Stimulated activated CD4-positive, alpha-beta T cell treated with anti-CD3 and anti-CD28 coated beads, Interleukin-2, amount 100 ng/mL, for 48 hours (primary cell): ENCODE measurements around the gene PCDH15.

ENCODE experiments used
- DNase-seq, 2 donors: peaks; one replicate each; pipeline ENCODE4 v3.0.0-alpha.2; 2020

PCDH15 gene

GRCh38 chr10:54120806-54121205 is 680.2 kb downstream of the PCDH15 start:
- DNase-seq: no peak

DNA sequence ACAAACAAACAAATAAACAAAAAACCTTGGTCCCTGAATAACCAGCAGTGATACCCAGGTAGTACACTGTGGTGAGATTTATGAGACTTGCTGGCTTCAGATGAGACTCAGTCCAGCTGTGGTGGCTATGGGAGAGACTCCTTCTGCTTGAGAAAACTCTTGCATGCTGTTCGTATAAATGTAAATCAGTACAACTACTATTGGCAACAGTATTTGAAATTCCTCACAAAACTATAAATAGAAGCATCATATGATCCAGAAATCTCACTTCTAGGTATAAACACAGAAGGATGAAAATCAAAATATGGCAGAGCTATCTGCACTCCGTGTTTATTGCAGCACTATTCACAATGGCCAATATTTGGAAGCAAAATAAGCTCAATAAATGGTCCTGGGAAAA is 692.1 kb downstream of the PCDH15 start:
- DNase-seq: no peak

- no peak for DNase-seq
Measured at GRCh38 chr10:54096892-54097291, 704.1 kb downstream of the PCDH15 start.

DNA sequence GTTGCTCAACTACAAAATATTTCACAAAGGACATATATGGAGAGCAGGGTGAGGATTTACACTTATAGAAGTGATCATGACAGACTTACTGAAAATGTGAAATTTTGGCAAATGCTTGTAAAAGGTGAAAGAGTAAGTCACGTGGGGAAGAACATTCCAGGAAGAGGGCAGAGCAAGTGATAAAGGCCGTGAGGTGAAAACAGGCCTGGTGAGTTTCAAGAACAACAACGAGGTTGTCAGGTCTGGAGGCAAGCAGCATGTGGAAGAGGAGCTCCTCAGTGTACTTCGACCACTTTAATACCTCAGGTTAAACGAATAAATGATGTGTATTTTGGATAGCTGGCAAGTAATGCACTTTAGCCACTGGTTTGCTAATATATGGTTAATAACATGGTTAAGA is 706.7 kb downstream of the PCDH15 start:
- DNase-seq: no peak

- no peak for DNase-seq
Measured at GRCh38 chr10:54091237-54091636, 709.8 kb downstream of the PCDH15 start.

DNA sequence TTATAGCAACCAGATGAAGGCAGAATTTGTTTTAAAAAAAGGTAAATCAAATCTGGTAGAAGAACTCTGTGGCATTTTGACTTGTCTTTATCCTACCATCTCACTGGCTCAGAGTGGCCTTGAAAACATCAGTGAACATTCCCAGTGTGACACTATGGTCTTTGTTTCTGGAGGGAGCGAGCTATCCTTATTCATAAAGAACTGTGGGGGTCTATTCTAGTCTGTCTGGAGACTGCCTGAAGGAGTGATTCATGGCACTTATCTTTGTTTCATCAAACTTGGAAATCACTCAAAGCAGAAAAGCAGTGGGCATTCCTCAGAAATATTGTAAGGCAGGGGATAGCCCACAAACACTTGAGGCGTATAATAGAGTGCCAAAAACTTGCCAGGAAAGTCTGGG is 719.1 kb downstream of the PCDH15 start:
- no peak for DNase-seq

- DNase-seq: no peak
Measured at GRCh38 chr10:54067361-54067760, 733.7 kb downstream of the PCDH15 start.

DNA sequence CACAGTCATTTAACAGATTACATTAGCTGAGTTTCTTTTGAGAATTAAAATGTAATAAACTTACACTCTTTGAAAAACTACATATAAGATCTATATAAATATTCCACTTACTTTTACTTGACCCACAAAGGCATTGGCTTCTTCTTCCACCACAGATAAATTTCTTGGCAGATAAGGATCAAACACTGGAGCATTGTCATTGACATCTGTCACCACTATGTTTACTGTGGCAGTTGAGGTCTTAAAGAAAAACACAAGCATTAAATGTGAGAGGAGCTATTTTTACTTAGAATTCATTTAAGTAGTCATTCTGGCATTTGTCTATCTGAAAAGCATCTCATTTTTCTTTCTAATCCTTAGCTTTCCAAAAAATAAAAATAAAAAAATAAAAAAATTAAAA is 734.4 kb downstream of the PCDH15 start:
- DNase-seq: no peak

- DNase-seq: no peak
Measured at GRCh38 chr10:54065106-54065505, 735.9 kb downstream of the PCDH15 start.

DNA sequence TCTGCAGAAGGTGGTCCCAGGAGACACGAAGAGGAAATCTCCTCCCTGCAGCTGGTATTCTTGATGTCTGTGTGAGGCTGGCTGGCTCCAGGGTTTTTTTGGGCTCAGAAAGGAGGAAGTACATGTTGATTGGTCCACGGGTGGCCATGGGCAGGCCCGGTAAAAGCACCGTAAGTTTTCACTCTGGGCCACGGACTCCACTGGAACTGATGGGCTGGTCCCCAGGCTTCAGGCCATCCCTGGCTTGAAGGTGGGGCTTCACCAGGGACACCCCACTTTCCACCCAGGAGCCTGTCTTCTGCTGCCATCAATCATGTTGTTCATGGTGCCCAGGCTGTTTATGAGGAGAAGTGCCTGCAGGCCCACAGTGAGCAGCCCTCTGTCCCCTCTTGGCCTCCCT is 736.8 kb downstream of the PCDH15 start:
- DNase-seq: no peak

DNA sequence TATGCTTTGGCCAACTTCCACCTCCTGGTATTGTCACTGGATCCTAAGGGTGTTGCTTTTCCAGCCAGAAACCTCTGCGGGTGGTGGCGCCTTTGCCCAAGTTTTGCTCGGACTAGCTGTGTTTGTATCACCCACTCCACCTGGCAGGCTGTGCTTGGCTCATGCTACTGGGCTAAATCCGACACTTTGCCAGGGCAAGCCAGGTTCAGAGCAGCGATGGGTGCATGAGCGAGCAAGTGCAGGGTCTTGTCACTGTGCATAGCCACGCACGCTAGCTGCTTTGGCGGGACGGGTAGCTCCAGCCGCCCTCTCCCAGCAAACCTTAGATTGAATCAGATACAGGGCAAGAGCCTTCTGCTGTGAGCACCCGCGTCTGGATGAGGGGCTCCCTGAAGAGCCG is 737.5 kb downstream of the PCDH15 start:
- DNase-seq: no peak

DNA sequence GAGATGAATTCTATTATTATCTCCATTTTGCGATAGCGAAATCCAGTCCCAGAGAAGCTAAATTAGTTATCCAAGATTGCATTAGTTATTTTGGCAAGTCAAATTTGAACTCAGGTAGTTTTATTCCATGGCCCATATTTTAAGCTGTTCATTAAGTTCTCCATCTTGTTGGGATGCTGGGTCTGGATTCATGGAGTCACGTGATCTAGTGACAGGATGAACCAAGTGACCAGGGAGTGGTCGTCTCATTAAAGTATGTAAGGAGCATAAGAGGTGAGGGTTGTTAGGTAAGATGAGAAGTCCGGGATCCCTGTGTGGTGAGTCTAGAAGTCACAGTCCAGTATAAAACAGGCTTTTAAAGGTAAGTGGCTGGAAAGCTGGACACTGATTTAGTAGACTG is 740.5 kb downstream of the PCDH15 start:
- no peak for DNase-seq

GRCh38 chr10:54057357-54057756 is 743.7 kb downstream of the PCDH15 start:
- no peak for DNase-seq

GRCh38 chr10:54026340-54026739 is 774.7 kb downstream of the PCDH15 start:
- no peak for DNase-seq

- no peak for DNase-seq
Measured at GRCh38 chr10:54011117-54011516, 789.9 kb downstream of the PCDH15 start.

- DNase-seq: no peak
Measured at GRCh38 chr10:54010337-54010933, 790.6 kb downstream of the PCDH15 start.

DNA sequence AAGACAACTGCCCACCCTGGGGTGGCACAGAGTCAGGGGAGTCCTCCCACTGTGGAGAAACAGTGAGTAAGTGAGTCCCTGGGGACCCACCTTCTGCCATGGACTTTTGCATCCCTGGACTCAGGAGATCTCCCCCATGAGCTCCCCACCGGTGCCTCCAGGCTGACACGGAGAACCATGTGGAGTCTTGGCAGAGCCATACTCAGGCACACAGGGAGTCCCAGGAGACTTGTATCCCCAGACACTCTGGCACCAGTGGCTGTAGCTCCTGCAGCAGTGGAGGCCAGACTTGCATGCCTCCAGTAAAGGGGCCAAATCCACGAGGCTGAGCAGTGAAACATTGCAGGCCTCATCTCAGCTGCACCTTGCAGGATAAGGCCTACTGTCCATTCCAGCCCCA is 791.4 kb downstream of the PCDH15 start:
- no peak for DNase-seq

DNA sequence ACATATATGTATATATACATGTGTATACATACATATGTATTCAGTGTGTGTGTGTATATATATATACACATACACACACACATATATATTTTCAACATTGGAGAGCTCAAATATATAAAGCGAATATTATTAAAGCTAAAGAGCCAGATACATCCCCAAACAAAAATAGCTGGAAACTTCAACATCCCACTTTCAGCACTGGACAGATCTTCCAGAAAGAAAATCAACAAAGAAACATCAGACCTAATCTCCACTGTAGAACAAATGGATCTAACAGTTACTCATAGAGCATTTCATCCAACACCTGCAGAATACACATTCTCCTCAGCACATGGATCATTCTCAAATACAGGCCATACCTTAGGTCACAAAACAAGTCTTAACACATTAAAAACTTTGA is 799.0 kb downstream of the PCDH15 start:
- DNase-seq: no peak

- DNase-seq: no peak
Measured at GRCh38 chr10:53997953-53998352, 803.1 kb downstream of the PCDH15 start.

DNA sequence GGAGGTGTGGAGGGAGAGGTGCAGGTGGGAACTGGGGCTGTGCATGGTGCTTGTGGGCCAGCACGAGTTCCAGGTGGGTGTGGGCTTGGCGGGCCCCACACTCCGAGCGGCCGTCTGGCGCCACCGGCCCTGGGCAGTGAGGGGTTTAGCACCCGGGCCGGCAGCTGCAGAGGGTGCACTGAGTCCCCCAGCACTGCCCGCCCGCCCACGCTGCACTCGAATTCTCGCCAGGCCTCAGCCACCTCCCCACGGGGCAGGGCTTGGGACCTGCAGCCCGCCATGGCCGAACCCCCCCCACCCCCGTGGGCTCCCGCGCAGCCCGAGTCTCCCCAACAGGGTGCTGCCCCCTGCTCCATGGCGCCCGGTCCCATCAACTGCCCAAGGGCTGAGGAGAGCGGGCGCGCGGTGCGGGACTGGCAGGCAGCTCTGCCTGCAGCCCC is 810.2 kb downstream of the PCDH15 start:
- no peak for DNase-seq

DNA sequence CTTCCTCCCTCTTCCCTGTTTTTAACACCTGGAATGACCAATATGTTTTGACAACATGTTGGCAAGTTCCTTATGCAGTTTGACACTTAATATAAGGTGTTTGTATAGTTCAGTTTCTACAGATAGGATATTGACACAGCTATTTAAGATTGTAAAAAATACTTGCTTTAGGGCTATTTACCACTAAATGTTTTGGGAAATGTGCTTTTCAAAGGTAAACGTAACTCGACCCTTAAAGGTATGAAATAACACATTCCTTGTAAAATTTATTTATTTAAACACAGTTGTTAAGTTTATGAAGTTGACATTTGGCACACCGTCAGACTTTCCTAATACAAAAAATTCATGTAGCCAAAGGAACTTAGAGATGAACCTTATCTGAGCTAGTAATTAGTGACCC is 817.6 kb downstream of the PCDH15 start:
- no peak for DNase-seq

DNA sequence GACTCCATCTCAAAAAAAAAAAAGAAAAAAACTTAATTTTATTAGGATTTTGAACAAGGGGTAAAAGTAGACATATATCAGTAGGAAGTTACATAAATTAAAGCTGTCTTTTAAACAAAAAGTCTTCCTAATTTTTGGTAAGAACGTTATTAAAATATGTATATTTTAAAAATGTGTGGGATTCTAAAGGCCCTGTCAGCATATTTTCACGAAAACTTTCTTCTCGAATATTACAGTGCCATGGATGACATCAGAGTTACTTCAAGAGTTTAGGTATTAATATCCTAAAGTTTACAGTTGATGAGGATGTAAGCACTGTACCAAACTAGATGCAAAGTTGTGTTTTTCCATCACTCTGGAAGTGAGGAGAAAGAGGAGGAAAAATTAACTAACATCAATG is 820.8 kb downstream of the PCDH15 start:
- no peak for DNase-seq

DNA sequence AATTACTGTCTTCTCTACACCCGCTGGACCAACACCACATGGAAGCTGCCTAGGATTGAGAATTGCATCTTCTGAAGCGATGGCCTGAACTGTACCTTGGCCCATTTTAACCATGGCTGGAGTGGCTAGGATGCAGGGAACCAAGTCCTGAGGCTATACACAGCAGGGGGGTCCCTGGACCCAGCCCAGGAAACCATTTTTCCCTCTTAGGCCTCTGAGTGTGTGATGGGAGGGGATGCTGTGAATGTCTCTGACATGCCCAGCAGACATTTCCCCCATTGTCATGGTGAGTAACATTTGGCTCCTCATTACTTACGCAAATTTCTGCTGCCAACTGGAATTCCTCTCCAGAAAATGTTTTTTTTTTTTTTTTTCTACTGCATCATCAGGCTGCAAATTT is 822.7 kb downstream of the PCDH15 start:
- no peak for DNase-seq

DNA sequence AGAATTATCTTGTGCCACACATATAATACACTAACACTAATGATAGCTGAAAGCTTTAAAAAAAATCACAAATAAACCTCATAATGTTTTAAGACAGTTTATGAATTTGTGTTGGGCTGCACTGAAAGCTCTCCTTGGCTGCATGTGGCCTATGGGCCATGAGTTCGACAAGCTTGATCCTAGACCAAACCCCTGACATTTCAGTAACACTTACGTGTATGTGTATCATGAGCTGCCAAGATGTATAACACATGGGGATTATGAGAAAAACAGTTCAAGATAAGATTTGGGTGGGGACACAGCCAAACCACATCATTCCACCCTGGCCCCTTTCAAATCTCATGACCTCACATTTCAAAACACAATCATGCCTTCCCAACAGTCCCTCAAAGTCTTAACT is 823.8 kb downstream of the PCDH15 start:
- DNase-seq: no peak

- DNase-seq: no peak
Measured at GRCh38 chr10:53957401-53957800, 843.6 kb downstream of the PCDH15 start.

GRCh38 chr10:53955091-53955490 is 845.9 kb downstream of the PCDH15 start:
- no peak for DNase-seq
